HUDEP-2 (cell line): ENCODE data around the gene TPST2.

Source experiments
- DNase-seq, 76 experiments: peaks; one replicate each; lab custom pipeline; 2025; ENCODE audit not compliant: unreplicated experiment in 76 of 76; lab: John Stamatoyannopoulos, UW

The TPST2 gene

DNA sequence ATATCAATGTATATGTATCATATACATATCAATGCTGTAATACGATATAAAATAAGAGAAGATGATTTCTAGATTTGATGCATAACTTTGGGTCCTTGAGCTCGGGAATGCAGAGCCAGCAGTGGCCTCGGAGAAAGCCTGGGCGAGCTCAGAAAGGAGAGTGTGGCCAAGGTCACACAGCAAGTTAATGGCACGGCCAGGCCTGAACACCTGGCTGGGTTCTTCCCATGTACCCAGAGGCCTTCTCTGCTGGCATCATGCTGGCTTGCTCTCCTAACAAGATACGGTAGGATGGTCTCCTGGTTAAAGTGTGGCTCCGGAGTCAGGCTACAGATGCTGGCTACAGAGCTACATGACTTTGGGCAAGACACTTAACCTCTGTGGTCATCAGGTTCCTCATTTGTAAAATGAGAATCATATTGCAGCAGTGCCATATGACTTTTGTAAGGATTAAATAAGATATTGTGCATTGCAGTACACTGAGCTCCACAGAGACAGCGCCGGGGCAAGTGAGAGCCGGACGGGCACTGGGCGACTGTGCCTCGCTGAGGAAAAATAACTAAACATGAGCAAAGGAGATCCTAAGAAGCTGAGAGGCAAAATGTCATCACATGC, 29.9 kb downstream of the TPST2 start:
- no peak for DNase-seq

DNA sequence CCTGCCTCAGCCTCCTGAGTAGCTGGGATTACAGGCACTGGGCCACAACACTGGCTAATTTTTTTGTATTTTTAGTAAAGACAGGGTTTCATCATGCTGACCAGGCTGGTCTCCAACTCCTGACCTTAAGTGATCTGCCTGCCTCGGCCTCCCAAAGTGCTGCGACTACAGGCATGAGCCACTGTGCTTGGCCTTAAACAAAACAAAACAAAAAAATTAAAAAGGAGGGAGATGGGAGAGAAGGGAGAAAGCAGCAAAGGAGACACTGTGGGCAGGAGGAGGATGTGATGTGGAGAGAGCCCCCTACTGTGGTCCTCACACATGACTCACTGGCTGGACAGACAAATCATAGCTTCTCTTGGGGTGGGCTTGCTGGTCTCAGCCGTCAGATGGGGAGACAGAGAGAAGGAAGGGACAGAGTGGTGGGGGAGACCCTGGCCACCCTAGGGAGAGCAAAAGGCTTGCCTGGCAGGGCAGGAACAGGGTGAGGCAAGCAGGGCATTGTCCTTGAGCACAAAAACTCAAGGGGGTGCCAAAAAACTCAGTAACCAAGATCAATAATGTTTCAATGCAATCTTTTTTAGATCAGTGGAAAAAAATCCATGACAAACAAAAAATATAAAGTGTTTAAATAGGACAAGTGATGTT, 31.6 kb downstream of the TPST2 start:
- no peak for DNase-seq

DNA sequence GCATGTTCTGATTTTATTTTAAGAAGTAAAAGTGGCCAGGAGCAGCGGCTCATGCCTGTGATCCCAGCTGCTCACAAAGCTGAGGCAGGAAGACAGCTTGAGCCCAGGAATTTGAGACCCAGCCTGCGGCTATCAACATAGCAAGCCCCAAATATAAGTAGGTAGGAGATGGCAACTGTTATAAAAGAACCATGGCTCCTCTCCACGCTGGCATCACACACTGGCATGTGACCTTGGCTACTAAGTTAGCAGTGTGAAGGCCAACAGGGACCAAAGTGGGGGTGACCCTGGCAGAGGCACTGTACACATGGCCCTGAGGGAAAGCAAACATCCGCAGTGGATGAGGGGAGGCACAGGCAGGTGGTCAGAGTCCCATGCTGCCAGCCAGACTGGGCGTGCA, 33.0 kb downstream of the TPST2 start:
- no peak for DNase-seq

DNA sequence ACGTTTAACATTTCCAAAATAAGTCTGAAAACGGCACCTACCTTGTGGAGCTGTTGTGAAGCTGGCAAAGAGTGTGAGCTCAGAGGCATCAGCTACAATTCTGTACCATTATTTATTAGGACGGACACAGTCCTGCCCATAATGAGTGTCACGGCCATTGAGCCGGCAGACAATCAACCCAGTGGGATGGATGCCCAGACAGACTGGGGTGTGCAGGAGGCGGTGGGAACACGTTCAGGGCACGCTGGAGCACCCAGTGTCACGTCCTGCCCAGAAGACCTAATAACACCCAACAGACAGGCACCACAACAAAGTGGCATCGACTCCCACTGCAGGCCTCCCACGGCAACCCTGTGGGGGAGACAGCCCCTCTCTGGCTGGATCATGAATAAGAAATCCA, 34.5 kb downstream of the TPST2 start:
- no peak for DNase-seq

DNA sequence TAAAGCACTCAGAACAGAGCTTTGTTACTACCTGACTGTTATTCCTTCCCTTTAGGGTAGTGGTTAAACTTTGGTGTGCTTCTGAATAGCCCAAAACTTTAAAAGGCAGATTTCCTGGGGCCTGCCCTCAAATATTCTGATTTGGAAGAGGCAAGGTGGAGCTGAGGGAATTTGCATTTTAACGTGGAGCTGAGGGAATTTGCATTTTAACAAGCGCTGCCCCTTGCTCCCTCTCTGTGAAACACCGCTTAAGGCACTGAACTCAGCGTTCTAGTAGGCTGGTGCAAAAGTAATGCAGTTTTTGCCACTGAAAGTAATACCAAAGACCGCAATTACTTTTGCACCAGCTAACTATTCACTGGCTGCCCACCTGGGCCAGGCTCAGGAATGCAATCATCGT, 35.0 kb downstream of the TPST2 start:
- DNase-seq: no peak

DNA sequence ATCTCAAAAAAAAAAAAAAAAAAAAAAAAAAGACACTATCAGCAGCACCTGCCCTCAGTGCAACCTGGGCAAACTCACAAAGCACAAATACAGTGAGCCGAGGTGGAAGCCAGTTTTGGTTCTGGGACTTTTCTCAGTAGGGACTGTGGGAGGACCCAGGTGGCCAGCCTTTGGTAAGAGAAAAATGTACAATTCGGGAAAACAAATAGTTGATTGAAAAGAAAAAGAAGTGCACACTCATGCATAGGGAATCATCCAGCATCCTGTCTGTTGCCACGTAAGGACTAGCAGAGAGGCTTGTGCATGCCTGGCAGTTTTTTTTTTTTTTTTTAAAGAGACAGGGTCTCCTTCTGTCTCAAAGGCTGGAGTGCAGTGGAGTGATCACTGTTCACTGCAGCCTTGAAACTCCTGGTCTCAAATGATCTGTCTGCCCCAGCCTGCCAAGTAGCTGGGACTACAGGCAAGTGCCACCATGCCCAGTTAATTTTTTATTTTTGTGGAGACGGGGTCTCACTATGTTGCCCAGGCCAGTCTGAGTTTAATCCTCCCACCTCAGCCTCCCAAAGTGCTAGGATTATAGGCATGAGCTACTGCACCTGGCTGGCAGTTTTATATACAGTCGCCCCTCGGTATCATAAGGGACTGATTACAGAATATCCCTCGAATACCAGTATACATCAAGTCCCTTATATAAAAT, 36.7 kb downstream of the TPST2 start:
- DNase-seq: no peak

DNA sequence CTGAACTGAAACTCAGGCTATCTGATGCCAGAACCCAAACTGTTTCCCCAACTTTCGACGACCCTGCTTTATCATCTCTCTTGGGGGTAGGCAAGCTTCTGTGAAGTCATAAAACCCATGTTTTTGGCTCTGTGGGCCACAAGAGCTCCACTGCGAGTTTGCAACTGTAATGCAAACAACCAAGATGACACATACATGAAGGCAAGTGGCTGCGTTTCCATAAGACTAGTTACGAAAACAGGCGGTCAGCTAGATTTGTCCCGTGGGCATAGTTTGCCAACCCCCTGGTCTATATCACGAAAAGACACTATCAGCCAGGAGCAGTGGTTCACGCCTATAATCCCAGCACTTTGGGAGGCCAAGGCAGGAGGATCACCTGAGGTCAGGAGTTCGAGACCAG, 37.5 kb downstream of the TPST2 start:
- no peak for DNase-seq

DNA sequence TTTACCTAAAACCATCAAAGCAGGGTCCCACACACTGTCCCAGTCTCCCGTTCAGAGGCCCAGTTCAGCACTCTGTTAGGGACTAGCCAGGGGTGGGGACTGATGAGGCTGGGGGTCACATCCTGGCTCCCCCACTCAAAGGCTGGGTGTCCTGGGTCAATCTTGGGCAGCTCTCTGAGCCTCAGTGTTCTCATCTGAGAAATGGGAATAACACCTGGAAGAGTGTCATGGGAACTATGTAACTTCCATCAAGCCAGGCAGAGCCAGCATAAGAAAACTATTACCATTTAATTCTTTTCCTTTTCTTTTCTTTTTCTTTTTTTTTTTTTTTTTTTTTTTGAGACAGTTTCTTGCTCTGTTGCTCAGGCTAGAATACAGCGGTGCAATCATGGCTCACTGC, 38.4 kb downstream of the TPST2 start:
- DNase-seq: no peak

DNA sequence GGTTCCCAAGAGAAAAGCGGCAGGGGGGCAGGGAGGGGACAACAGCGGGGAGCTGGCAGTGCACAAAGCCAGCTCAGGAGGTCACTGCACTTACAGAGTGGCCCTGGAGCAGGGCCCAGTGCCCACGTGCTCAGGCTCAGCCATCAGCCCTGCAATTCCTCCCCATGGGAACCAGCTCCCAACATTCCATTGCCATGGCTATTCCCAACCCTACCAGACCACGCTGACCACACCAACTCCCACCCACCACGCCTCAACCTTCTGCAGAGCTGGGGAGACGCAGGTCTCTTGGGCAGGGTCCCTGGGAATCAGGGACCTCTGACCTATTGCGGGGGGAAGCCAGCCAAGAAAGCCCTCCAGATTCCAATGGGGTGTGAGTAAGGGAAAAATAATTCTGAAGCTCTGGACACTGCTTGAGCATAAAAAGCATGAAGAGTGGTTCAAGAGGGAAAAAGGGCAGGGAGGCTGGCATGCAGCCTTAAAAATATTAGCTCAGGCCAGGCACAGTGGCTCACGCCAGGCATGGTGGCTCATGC, 39.4 kb downstream of the TPST2 start:
- no peak for DNase-seq

DNA sequence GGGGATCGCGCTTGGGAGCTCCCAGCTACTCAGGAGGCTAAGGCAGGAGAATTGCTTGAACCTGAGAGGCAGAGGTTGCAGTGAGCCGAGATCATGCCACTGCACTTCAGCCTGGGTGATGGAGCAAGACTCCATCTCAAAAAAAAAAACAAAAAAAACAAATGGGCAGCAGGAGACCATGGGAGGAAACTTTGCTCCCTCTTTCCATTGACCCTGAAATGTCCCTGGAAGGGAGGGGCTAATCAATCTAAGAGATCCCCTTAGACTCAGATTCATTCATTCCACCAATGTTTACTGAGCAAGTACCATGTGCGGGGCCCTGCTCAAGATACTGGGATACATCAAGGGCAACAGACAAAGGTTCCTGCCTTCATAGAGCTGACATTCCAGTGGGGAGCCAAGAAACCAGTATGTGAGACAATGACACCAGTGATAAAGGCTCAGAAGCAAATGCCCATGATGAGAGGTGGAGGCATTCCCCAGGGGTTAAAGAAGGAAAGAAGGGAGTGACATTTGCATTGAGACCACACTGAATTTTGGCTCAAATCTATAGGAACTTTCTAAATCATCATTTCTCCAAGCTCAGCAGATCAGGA, 39.9 kb downstream of the TPST2 start:
- no peak for DNase-seq

DNA sequence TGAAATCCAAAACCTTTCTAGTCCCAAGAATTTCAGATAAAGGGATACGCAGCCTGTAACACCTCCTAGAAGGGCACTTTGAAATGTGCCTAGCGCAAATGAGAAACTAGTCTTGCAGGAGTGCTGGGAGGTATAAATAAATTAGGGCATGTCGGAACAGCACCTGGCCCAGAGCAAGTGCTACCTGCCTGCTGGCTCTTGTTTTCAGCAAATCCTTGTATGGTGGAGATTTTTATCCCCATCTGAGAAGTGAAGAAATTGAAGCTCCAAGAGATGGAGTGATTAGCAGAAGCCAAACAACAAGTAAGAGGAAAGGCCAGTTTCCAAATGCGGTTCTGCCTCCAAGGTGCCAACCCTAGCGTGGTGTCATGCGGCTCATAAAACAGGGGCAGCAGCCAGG, 40.9 kb downstream of the TPST2 start:
- no peak for DNase-seq

DNA sequence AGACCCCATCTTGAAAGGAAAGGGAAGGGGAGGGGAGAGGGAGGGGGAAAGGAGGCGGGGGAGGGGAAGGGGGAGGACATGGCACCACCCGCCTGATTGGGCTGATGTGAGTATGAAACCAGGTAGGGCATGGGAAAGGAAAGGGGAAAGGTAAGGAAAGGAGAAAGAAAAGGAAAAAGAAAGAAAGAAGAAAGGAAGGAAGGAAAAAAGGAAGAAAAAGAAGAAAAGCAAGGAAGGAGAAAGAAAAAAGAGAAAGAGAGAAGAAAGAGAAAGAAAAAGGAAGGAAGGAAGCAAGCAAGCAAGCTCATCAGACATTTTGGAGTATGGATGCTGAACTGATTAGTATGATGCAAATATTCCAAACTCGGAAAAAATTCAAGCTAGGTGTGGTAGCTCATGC, 41.6 kb downstream of the TPST2 start:
- DNase-seq: no peak

DNA sequence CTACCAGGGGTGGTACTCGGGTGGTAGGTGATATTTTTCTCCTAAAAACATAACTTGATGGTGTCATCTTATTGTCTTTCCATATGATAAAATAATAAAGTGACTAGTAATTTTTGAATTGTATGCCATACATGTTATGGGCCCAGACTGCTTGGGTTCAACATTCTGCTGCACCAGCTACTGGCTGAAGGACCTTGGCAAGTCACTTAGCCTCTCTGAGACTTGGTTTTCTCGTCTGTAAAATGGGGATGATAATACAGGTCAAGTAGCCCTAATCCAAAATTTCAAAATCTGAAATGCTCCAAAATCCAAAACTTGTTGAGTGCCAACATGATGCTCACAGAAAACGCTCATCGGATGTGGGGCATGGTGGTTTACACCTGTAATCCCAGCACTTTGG, 42.1 kb downstream of the TPST2 start:
- DNase-seq: no peak

DNA sequence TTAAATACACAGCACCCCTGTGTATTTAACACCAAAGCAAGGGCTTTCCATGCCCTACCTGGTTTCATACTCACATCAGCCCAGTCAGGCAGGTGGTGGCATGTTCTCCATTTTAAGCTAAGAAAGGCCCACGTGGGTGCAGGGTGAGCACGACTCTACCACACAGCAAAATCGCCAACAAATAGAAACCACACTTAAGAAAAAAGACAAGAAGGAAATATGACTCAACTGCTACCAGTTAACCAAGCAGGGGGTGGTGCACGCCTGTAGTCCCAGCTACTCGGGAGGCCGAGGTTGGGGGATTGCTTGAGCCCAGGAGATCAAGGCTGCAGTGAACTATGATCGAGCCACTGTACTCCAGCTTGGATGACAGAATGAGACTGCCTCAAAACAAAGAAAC, 42.5 kb downstream of the TPST2 start:
- no peak for DNase-seq

DNA sequence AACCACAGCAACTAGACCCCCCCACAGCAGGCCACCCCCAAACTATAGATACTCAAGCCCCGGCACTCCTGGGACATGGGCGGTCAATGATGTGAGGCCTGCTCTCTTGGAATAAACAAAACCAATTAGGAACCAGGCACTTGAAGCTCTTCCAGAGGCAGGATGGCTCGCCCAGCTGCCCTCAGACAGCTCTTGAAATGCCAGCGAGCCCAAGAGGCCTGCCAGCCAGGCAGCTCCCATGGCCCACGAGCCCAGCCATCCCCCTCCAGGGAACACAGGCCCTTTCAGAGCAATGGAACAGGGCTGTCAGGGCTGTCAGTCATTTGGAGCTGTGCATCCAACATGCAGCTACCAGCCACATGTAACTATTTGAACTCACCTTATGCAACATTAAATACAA, 43.6 kb downstream of the TPST2 start:
- DNase-seq: no peak

DNA sequence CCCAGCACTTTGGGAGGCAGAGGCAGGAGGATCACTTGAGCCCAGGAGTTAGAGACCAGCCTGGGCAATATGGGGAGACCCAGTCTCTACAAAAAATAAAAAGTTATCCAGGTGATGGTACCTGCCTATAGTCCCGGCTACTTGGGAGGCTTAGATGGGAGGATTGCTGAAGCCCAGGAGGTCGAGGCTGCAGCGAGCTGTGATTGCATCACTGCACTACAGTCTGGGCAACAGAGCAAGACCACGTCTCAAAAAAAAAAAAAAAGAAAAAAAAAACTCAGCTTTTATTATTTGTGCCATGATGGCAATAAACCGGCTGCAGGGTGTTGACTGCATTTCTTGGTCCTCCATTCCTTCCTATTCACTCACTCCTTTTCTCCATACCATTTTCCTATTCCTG, 44.1 kb downstream of the TPST2 start:
- DNase-seq: no peak

DNA sequence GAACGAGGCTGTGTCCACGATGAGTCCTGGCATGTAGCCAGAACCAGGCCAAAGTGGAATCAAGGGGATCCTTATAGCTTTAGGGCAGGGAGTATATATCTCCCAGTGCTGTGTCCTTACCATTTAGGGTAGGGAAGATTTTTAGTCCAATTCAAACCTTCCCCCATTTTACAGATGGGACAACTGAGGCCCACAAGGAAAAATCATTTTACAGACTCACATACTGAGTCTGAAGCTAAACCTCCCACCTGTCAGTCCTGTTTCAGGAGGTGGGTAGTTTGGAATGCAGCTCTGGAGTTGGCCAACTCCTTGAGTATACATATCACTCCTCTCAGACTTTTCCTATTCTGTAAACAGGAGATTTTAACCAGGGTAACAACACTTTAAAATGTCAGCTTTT, 44.5 kb downstream of the TPST2 start:
- DNase-seq: no peak

DNA sequence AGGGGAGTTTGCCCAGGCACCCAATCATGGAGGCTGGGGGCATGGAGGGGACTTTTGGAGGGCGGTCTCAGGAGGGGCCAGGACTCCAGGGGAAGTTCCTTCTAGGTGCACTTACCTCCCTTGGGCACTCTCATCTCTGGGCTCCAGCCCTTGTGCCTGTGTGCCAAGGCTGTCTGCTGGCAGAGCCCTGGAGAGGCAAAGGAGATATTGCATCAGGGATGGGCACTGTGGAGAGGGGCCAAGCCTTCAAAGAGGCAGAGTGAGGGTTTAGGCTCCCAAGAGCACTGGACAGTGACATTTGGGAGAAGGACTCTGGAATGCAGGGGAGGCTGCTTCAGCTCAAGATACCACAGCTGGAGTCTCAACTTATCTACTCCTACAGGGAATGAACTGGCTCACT, 45.4 kb downstream of the TPST2 start:
- DNase-seq: no peak

DNA sequence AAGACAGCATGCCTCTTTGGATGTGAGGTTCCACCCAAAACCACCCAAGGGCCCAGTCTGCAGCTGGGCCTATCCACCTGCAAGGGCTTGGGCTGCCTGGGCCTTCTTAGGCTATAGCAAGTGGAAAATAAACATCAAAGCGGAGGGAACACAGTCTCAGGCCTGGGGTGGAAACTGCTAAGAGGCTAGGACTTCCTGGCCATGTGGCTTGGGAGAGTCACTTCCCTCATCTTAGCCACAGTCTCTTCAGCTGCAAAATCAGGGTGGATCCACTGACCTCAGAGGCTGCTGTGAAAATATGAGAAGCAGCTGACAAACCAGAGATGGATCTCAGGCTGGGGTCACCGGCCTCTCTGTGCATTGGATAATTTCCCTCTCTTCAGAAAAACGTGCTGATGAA, 47.1 kb downstream of the TPST2 start:
- DNase-seq: no peak

DNA sequence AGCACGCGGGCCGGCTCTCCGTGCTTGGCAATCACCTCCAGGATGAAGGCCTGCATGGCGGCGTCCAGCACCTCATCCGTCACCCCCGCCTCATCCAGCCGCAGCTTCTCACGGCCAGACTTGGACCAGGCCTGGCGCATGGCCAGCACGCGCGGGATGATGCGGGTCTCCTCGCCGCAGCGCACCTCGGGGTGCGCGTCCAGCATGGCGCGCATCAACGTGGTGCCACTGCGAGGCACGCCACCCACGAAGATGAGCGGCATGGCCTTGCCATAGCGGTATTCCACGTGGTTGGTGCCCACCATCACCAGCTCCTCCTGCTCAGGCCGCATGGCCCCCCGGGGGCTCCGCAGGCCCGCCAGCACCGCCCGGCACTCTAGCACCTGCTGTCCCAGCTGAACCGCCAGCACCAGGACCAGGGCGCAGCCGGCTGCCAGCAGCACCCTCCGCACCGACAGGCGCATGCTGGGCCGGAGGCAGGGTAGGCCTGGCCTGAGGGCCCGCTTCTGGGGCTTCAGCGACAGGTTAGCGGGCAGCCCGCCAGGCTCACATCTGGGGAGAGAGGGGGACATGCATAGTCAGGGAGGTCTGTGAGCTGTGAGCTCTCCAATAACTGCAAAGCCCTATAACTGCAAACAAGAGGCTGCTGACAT, 48.6 kb downstream of the TPST2 start:
- no peak for DNase-seq

DNA sequence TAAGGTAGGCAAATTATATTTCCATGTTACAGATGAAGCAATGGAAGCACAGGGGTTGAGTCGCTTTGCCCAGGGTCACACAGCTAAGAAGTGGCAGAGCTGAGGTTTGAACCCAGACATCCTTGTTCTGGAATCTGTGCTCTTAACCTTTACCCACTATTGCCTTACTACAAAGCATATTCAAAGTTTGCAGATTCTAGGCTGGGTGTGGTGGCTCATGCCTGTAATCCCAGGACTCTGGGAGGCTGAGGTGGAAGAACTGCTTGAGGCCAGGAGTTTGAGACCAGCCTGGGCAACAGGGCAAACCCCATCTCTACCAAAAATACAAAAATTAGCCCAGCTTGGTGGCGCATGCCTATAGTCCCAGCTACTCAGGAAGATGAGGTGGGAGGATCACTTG, 49.8 kb downstream of the TPST2 start:
- no peak for DNase-seq
